ENCODE results near the gene SLC47A2.

DNA sequence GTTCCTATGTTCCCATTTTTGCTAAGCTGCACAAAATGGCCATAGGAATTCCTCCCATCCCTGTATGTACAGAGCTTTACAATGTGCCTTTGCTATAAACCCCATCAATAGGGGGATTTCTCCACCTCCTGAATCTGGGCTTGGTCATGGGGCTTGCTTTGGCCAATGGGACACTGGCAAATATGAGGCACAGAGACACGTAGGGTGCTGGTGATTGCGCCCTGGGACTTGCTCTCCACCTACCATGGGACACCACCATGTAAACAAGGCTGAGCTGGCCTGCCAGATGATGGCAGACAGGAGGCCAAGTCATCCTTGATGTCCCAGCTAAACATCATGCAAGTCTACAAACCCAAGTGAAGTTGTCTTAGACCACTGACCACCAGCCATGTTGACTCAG is 47.0 kb upstream of the SLC47A2 start:
- TF ChIP-seq POLR2A (IDR thresholded peaks at IDR 0.05) (no peak), POLR2AphosphoS5 (IDR thresholded peaks at IDR 0.05) (no peak)
- TF ChIP-seq, protein P1, sequence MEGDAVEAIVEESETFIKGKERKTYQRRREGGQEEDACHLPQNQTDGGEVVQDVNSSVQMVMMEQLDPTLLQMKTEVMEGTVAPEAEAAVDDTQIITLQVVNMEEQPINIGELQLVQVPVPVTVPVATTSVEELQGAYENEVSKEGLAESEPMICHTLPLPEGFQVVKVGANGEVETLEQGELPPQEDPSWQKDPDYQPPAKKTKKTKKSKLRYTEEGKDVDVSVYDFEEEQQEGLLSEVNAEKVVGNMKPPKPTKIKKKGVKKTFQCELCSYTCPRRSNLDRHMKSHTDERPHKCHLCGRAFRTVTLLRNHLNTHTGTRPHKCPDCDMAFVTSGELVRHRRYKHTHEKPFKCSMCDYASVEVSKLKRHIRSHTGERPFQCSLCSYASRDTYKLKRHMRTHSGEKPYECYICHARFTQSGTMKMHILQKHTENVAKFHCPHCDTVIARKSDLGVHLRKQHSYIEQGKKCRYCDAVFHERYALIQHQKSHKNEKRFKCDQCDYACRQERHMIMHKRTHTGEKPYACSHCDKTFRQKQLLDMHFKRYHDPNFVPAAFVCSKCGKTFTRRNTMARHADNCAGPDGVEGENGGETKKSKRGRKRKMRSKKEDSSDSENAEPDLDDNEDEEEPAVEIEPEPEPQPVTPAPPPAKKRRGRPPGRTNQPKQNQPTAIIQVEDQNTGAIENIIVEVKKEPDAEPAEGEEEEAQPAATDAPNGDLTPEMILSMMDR (IDR thresholded peaks at IDR 0.05): no peak
